K562 (cell line): ENCODE results near the gene FGF21. TPM values are rescaled to one million over a fixed set of nuclear protein-coding genes. Genes with fewer than 3 reads are reported as not detected.
A peak's percentile ranks its signal among the peaks of the same experiment; 100 is the strongest.

Experiments
- BRF2 ChIP-seq: IDR thresholded peaks from 3 replicates; pipeline ENCODE4 v1.6.1; 2011; ENCODE audit warnings: borderline replicate concordance, mild to moderate bottlenecking; ENCODE audit not compliant: insufficient read length, insufficient read depth
- CCNT2 ChIP-seq: IDR thresholded peaks from 2 replicates; pipeline ENCODE4 v1.6.1; 2011; ENCODE audit warnings: borderline replicate concordance, low read depth, mild to moderate bottlenecking, moderate library complexity, mixed read lengths, low read length; ENCODE audit not compliant: insufficient read length; ENCODE audit errors: extremely low read depth
- CTCF ChIP-seq, 3 experiments: IDR thresholded peaks in 2 of 3; conservative IDR thresholded peaks in 1 of 3; 2 replicates each; pipeline ENCODE4 v1.5.1; 2011 to 2012; ENCODE audit warnings: low read length in 3 of 3, mild to moderate bottlenecking in 3 of 3, control low read depth in 2 of 3, improper control_type of control experiment in 1 of 3, inconsistent platforms in 1 of 3, low read depth in 1 of 3, mixed read lengths in 1 of 3, moderate library complexity in 1 of 3; ENCODE audit not compliant: insufficient read depth in 2 of 3
- ETV1 ChIP-seq: fragments of 450-650 bp; conservative IDR thresholded peaks from 2 replicates; pipeline ENCODE4 v1.6.1; 2016; ENCODE audit warnings: missing genetic modification characterization, control low read depth, low read depth, missing compliant biosample characterization
- FOSL1 ChIP-seq: fragments of 200-800 bp; sonication (Bioruptor generic); conservative IDR thresholded peaks from 2 replicates; pipeline ENCODE4 v1.6.1; 2016; ENCODE audit warnings: missing genetic modification characterization, missing compliant biosample characterization
- FOXJ3 ChIP-seq: sonication (generic); formaldehyde crosslinking; IDR thresholded peaks from 2 replicates; pipeline ENCODE4 v1.4.0; 2020; ENCODE audit warnings: mild to moderate bottlenecking, missing genetic modification reagents
- GTF2A2 ChIP-seq: IDR thresholded peaks from 2 replicates; pipeline ENCODE4 v1.6.1; 2016; ENCODE audit warnings: mild to moderate bottlenecking, missing genetic modification characterization, missing compliant biosample characterization
- GTF2E2 ChIP-seq: fragments of 200-800 bp; sonication (Bioruptor generic); IDR thresholded peaks from 2 replicates; pipeline ENCODE4 v1.6.1; 2016; ENCODE audit warnings: missing genetic modification characterization, missing compliant biosample characterization
- KDM1A ChIP-seq, 2 experiments: fragments of 450-650 bp; IDR thresholded peaks; 2 replicates each; pipeline ENCODE4 v1.6.1; 2016; ENCODE audit warnings: mild to moderate bottlenecking in 2 of 2
- LARP7 ChIP-seq: fragments of 450-650 bp; IDR thresholded peaks from 2 replicates; pipeline ENCODE4 v1.6.1; 2016
- MNT ChIP-seq, 2 experiments: fragments of 450-650 bp; conservative IDR thresholded peaks; 2 replicates each; pipeline ENCODE4 v1.6.1; 2017; ENCODE audit warnings: mild to moderate bottlenecking in 2 of 2, moderate library complexity in 2 of 2
- MTA3 ChIP-seq: fragments of 450-650 bp; formaldehyde crosslinking; IDR thresholded peaks from 2 replicates; pipeline ENCODE4 v1.6.1; 2017; ENCODE audit warnings: mild to moderate bottlenecking, borderline replicate concordance
- NR1H2 ChIP-seq: sonication (generic); formaldehyde crosslinking; IDR thresholded peaks from 2 replicates; pipeline ENCODE4 v1.4.0; 2020; ENCODE audit warnings: mild to moderate bottlenecking, missing genetic modification reagents
- PPARD ChIP-seq: fragments of 250-450 bp; sonication (Bioruptor Pico); IDR thresholded peaks from 2 replicates; pipeline ENCODE4 v1.8.0; 2022; ENCODE audit warnings: inconsistent platforms, mild to moderate bottlenecking, moderate library complexity
- RCOR1 ChIP-seq, 2 experiments: IDR thresholded peaks; 2 replicates each; pipeline ENCODE4 v1.6.1; 2012; ENCODE audit warnings: low read depth in 2 of 2, low read length in 2 of 2, borderline replicate concordance in 1 of 2, improper control_type of control experiment in 1 of 2
- RFX1 ChIP-seq: fragments of 450-650 bp; IDR thresholded peaks from 2 replicates; pipeline ENCODE4 v1.6.1; 2016; ENCODE audit warnings: mild to moderate bottlenecking, moderate library complexity
- RHOXF2B ChIP-seq: fragments of 250-450 bp; sonication (Bioruptor Pico); conservative IDR thresholded peaks from 2 replicates; pipeline ENCODE4 v1.5.1; 2021
- TAL1 ChIP-seq: fragments of 450-650 bp; IDR thresholded peaks from 2 replicates; pipeline ENCODE4 v1.6.1; 2016; ENCODE audit warnings: mild to moderate bottlenecking
- ZBTB33 ChIP-seq: sonication (generic); formaldehyde crosslinking; IDR thresholded peaks from 2 replicates; pipeline ENCODE4 v1.8.1; 2023; ENCODE audit warnings: mild to moderate bottlenecking, missing genetic modification reagents
- ZBTB9 ChIP-seq: fragments of 450-650 bp; formaldehyde crosslinking; IDR thresholded peaks from 2 replicates; pipeline ENCODE4 v1.4.0; 2020; ENCODE audit warnings: mild to moderate bottlenecking, moderate library complexity
- ZFX ChIP-seq: sonication (generic); formaldehyde crosslinking; IDR thresholded peaks from 2 replicates; pipeline ENCODE4 v1.8.0; 2022; ENCODE audit warnings: mild to moderate bottlenecking, missing genetic modification reagents, moderate library complexity
- ZNF263 ChIP-seq: sonication (generic); formaldehyde crosslinking; IDR thresholded peaks from 2 replicates; pipeline ENCODE4 v1.8.0; 2022; ENCODE audit warnings: mild to moderate bottlenecking, missing genetic modification reagents, borderline replicate concordance
- polyA plus RNA-seq, 8 experiments: library from polyadenylated mRNA; depleted of rRNA in 4 of 8; stranded (reverse) in 5 of 8; unstranded in 3 of 8; fragments of >200 nt; fragmentation: Nextera tagmentation in 2 of 8; fragmentation: Illumina TruSeq in 1 of 8; extraction: Ambion mirVana in 2 of 8; extraction: Trizol in 1 of 8; gene quantifications; 2 replicates each; pipeline versions ENCODE4 v1.2.1 to v1.2.3, GENCODE V29; 2011 to 2014; ENCODE audit warnings: inconsistent platforms in 1 of 8, missing spikeins in 1 of 8
- total RNA-seq, 7 experiments: library from RNA; depleted of rRNA in 6 of 7; stranded (reverse); fragments of >200 nt in 6 of 7; fragmentation: Illumina TruSeq in 2 of 7; extraction: Trizol in 2 of 7; gene quantifications; 2 replicates each; pipeline versions ENCODE4 v1.2.1 to v1.2.3, GENCODE V29; 2011 to 2021; ENCODE audit warnings: low replicate concordance in 1 of 7

The FGF21 gene
- total and polyA plus RNA-seq, 9 of the 15 experiments (the other 6 are each of a cell fraction or from before 2014, with no cell fraction given) = 0.04 to 0.77 (median 0.09) TPM; not detected in 6

GRCh38 chr19:48755084-48755641 is at the start of gene FGF21 (continued):
- no peak for TF ChIP-seq CTCF (IDR thresholded peaks at IDR 0.05 in 2 of 3, conservative IDR thresholded peaks at IDR 0.05 in 1 of 3; ENCODE audit: insufficient read depth in 2 of 3, low read depth in 1 of 3, low read length in 3 of 3)
- TF ChIP-seq ZFX (CRISPR knock-in tag) = no peak
- no peak for TF ChIP-seq MNT (conservative IDR thresholded peaks at IDR 0.05)
- TF ChIP-seq FOXJ3 (CRISPR knock-in tag) = no peak
- TF ChIP-seq NR1H2 (CRISPR knock-in tag) = no peak
- TF ChIP-seq TAL1 = no peak
- TF ChIP-seq FOSL1 (tag) = no peak
- TF ChIP-seq RCOR1 (IDR thresholded peaks at IDR 0.05; ENCODE audit: borderline replicate concordance in 1 of 2, low read depth in 2 of 2, low read length in 2 of 2) = peak in 1 of 2 experiments; percentile 84; a peak in 2 of 4 replicates
- TF ChIP-seq CCNT2 = no peak
- TF ChIP-seq GTF2A2 (tag) = no peak
- TF ChIP-seq PPARD (CRISPR knock-in tag) = no peak
- TF ChIP-seq MTA3 = no peak
- no peak for TF ChIP-seq GTF2E2 (tag)
- TF ChIP-seq LARP7 = no peak
- no peak for TF ChIP-seq ZNF263 (CRISPR knock-in tag)
- TF ChIP-seq RFX1 = no peak
- no peak for TF ChIP-seq BRF2
- TF ChIP-seq RHOXF2B (CRISPR knock-in tag) = no peak
- no peak for TF ChIP-seq ZBTB9 (CRISPR knock-in tag)
- TF ChIP-seq ZBTB33 (CRISPR knock-in tag) = no peak
- no peak for TF ChIP-seq KDM1A (IDR thresholded peaks at IDR 0.05)
- no peak for TF ChIP-seq ETV1 (tag)
